ENCODE data around the gene ZMYM3. TPM values are rescaled to one million over a fixed set of nuclear protein-coding genes. Genes with fewer than 3 reads are reported as not detected.

ZMYM3 gene
- total and polyA plus RNA-seq, 9 of the 15 experiments (the other 6 are each of a cell fraction or from before 2014, with no cell fraction given), result 4.3 to 36.3 (median 16.8) TPM

- H3K27ac ChIP-seq (ENCODE audit: extremely low read depth, low read depth, low read length), result no peak overlapping the region
Observed at GRCh38 chrX:71216485-71216884, 37.5 kb downstream of the ZMYM3 start.

More at GRCh38 chrX:71216485-71216884, 37.5 kb downstream of the ZMYM3 start:
- CTCF ChIA-PET (ENCODE audit: low intra/inter-chr PET ratio), result no interaction called here
- H2AFZ ChIP-seq (ENCODE audit: low read depth, low read length), result no peak overlapping the region
- intact Hi-C loops (cut with micrococcal nuclease) (no loop called here), in situ Hi-C loops (cut with MboI) (no loop called here)
- H3K4me3 ChIP-seq, result no peak overlapping the region
- H3K27me3 ChIP-seq (ENCODE audit: control insufficient read depth in 2 of 2, insufficient read depth in 2 of 2, low read length in 2 of 2), result peaks cover 0 to 32% of the 10 kb centered on the region in 2 experiments; a peak in 4 of 5 replicates
- H4K20me1 ChIP-seq (replicated peaks; ENCODE audit: control insufficient read depth, insufficient read depth, low read length), result no peaks in the 10 kb centered on the region
- WGBS (ENCODE audit: insufficient coverage, low coverage, missing lambda C conversion rate), result 11% methylated on average over 6 of the region's 6 CpGs
- ATAC-seq (no peak), DNase-seq (ENCODE audit: extremely low read depth in 1 of 4, low spot score in 3 of 4) (no peak), FAIRE-seq (no peak)
- no peak overlapping the region for H3K9ac ChIP-seq (ENCODE audit: insufficient read depth in 1 of 2, low read depth in 2 of 2, low read length in 2 of 2)
- H3K9me1 ChIP-seq (ENCODE audit: control insufficient read depth, insufficient read depth, low read length), result no peaks in the 10 kb centered on the region
- no peaks in the 10 kb centered on the region for H3K36me3 ChIP-seq (ENCODE audit: control insufficient read depth, insufficient read depth, low read length)
- BruUV-seq (replicated peaks), result no TSS peak
- H3K9me3 ChIP-seq (replicated peaks; ENCODE audit: control insufficient read depth, insufficient read depth, low read depth, low read length), result no peaks in the 10 kb centered on the region
- no peaks in the 10 kb centered on the region; a peak in 1 of 5 replicates for H3K4me1 ChIP-seq (replicated peaks in 1 of 2; ENCODE audit: control insufficient read depth in 2 of 2, insufficient read depth in 2 of 2, low read length in 2 of 2)
- H3K4me2 ChIP-seq (ENCODE audit: insufficient read depth, low read length), result no peak overlapping the region
- TF ChIP-seq RFX5 (IDR thresholded peaks at IDR 0.05; ENCODE audit: low read depth, low read length), result no peak
- TF ChIP-seq CTCFL (IDR thresholded peaks at IDR 0.05; ENCODE audit: borderline replicate concordance, insufficient read depth, low read depth, low read length, poor library complexity, severe bottlenecking), result no peak
- no peak for TF ChIP-seq SLC30A9 (CRISPR knock-in tag; IDR thresholded peaks at IDR 0.05)
- no peak for TF ChIP-seq PBX2 (CRISPR knock-in tag; IDR thresholded peaks at IDR 0.05; ENCODE audit: low read depth)
- no peak for TF ChIP-seq PBX2 (tag; conservative IDR thresholded peaks at IDR 0.05; ENCODE audit: low read depth)
- TF ChIP-seq HEY1 (CRISPR knock-in tag; IDR thresholded peaks at IDR 0.05; ENCODE audit: borderline replicate concordance), result no peak
- no peak for TF ChIP-seq CTCF (IDR thresholded peaks at IDR 0.05 in 2 of 3, conservative IDR thresholded peaks at IDR 0.05 in 1 of 3; ENCODE audit: insufficient read depth in 2 of 3, low read depth in 1 of 3, low read length in 3 of 3)
- TF ChIP-seq MIER1 (IDR thresholded peaks at IDR 0.05; ENCODE audit: low read depth), result no peak
- no peak for TF ChIP-seq ZNF217 (CRISPR knock-in tag; IDR thresholded peaks at IDR 0.05)
- TF ChIP-seq PCBP1 (IDR thresholded peaks at IDR 0.05; ENCODE audit: low read depth, low read length, poor library complexity, severe bottlenecking), result no peak
- no peak for TF ChIP-seq ERF (CRISPR knock-in tag; IDR thresholded peaks at IDR 0.05)
- no peak for TF ChIP-seq KHSRP (IDR thresholded peaks at IDR 0.05)
- TF ChIP-seq DNMT1 (IDR thresholded peaks at IDR 0.05), result no peak
- TF ChIP-seq PCBP2 (IDR thresholded peaks at IDR 0.05; ENCODE audit: low read depth, low read length, poor library complexity, severe bottlenecking), result no peak
- TF ChIP-seq ZNF324 (CRISPR knock-in tag; IDR thresholded peaks at IDR 0.05), result no peak
- H3K79me2 ChIP-seq (ENCODE audit: control insufficient read depth, insufficient read depth, low read length), result no peaks in the 10 kb centered on the region
- POLR2A ChIA-PET, result interaction anchor here (0.6 kb wide), 1 partner anchor 33 kb away, joined by 3 read pairs; no protein-coding TSS in a partner anchor

All from K562 (cell line).